Uterus (tissue), 2 donors: ENCODE data around the gene BUB1B.

Experiments
- CTCF ChIP-seq, 4 experiments: fragments of 200-600 bp in 2 of 4; fragments of 450-650 bp in 2 of 4; sonication (generic) in 2 of 4; IDR thresholded peaks; one replicate each; pipeline ENCODE4 v1.5.1; 2016 to 2019; ENCODE audit warnings: antibody characterized with exemption in 4 of 4, mild to moderate bottlenecking in 2 of 4, moderate library complexity in 1 of 4
- POLR2A ChIP-seq, 2 donors: fragments of 450-650 bp; IDR thresholded peaks; one replicate each; pipeline ENCODE4 v1.6.1; 2016; ENCODE audit warnings: antibody characterized with exemption in 2 of 2, mild to moderate bottlenecking in 1 of 2, moderate library complexity in 1 of 2

GRCh38 chr15:40161693-40162391 lies 973 bp downstream of the BUB1B start:
- TF ChIP-seq CTCF (IDR thresholded peaks at IDR 0.05) (no peak), POLR2A (IDR thresholded peaks at IDR 0.05) (no peak)
